ENCODE measurements around the gene COPS9.

Gene COPS9

GRCh38 chr2:240166191-240166590 lies 30.1 kb upstream of the COPS9 start:
- no peak for DNase-seq (ENCODE audit: low read depth in 2 of 2)

- DNase-seq (ENCODE audit: low read depth in 2 of 2) = no peak
Observed at GRCh38 chr2:240165661-240166060, 29.6 kb upstream of the COPS9 start.

GRCh38 chr2:240165034-240165433 lies 28.9 kb upstream of the COPS9 start:
- no peak for DNase-seq (ENCODE audit: low read depth in 2 of 2)

DNA sequence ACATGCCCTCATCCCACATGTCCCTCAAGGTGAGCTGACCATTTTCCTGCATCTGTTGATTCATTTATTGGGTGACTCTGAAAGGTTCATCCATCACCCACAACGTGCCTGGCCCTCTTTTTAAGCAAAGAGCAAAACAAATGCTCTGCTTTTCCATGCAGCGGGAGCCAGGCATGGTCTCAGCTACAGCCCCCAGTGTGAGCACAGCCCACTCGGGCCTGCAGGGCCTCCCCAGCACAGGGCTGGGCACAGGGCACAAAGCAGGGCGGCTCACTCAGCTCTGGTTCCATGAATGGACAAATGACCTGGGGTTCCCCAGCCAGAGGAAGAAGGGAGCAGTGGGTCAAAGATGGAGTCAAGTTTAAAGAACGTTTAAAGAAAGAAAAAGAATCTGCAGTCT lies 28.5 kb upstream of the COPS9 start:
- DNase-seq (ENCODE audit: low read depth in 2 of 2) = no peak

DNA sequence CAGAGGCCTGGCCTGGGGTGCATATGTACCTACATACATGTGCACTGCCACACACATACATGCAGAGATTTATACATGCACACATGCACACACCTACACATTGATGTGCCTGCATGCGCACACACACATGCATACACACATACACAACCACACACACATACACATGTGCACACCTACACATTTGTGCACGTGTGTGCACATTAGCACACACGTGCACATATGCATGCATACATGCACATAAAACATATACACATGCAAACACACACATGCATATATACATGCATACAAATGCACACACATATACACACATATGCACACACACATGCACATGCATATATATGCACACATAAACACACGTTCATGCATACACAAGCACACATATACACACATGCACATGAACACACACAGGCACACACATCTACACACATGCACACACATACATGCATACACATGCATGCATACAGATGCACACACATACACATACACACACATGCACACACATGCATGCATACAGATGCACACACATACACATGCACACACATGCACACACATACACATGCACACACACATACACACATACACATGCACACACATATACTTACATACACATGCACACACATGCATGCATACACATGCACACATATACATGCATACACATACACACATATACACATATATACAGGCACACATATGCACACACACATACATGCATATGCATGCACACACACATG lies 27.9 kb upstream of the COPS9 start:
- DNase-seq (ENCODE audit: low read depth in 2 of 2) = no peak

GRCh38 chr2:240162939-240163714 lies 27.0 kb upstream of the COPS9 start:
- no peak for DNase-seq (ENCODE audit: low read depth in 2 of 2)

DNA sequence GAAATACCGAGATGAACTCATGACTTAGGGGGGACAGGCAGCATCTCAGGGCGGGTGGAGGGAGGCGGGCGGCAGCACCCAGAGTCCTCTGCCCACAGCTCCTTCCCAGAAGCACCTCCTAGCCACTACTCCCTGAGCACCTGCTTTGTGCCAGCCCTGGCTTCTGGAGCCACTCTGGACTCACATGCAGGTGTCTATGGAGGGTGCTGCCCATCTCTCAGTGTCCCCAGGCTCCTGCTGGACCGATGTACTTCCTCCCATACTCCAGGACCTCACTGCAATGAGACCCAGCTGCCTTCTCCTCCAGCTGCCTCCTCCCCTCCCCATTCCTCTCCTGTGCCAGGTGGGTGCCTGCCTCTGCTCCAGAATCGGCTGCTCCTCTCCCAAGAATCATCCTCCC lies 26.4 kb upstream of the COPS9 start:
- DNase-seq (ENCODE audit: low read depth in 2 of 2) = no peak

GRCh38 chr2:240162032-240162431 lies 25.9 kb upstream of the COPS9 start:
- no peak for DNase-seq (ENCODE audit: low read depth in 2 of 2)

- no peak for DNase-seq (ENCODE audit: low read depth in 2 of 2)
Observed at GRCh38 chr2:240161087-240161750, 25.1 kb upstream of the COPS9 start.

GRCh38 chr2:240160291-240161086 lies 24.4 kb upstream of the COPS9 start:
- DNase-seq (ENCODE audit: low read depth in 2 of 2) = no peak

DNA sequence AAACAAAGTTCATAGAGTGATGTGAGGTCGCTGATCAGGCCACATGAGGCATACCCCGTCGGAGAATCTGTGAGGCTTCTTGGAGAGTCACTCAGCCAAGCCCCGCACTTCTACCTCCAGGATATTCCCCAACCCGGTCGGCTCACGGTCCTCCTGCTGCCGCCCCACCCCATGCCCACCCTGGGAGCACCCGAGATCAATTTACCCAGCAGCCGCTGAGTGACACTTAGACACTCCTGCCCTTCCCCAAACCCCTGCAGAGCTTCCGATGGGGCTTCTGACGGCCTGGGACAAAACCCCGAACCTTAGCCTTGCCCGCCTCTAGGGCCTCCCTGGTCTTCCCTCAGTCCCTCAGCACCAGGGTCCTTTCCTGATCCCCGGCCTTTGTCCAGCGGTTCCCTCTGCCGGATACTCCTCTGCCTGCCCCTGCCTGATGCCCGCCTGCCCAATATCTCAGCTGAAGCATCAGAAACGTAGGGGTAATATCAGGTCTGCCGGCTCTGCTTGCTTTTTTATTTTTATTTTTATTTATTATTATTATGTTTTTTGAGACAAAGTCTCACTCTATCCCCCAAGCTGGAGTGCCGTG lies 23.2 kb upstream of the COPS9 start:
- DNase-seq (ENCODE audit: low read depth in 2 of 2) = no peak

DNA sequence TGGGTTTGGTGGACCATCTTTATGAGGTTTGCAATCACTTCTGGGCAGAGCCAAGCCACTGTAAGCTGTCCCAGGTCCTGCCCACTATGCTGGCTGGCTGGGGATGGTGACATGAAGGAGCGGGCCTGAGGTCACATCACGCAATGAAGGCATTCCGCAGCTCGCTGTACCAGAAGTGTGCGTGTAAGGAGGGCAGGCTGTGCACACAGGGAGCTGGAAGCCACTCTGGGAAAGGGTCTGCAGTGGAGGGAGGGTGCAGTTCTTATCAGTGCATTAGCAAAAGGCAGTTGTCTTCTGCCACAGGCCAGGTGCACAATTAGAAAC lies 21.0 kb upstream of the COPS9 start:
- no peak for DNase-seq (ENCODE audit: low read depth in 2 of 2)

DNA sequence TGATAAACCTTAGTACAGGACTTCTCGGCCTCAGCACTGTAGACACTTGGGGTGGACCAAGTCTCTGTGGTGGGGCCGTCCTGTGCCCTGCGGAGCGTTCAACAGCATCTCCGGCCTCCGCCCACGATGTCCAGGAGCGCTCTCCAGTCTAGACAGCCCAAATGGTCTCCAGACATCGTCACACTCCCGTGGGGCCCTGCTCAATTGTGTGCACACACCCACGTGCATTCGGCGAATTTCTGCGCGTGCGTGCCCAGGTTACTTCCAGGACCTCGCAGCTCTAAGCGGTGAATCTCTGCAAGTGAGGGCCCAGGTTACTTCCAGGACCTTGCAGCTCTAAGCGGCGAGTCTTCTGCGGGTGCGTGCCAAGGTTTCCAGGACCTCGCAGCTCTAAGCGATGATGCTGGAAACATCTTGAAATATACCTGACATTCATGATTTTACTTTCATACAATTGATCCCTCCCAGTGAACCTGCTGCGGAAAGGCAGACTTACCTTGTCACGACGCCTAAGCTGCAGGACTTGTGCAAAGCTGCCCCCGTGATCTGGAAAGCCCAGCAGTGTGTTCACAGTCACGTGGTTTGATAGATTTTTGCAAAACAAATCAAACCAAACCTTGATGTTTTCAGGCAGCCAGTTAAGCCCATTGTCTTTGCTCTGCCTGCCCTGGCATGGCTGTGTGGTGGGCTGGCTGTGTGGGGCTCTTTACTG lies 20.5 kb upstream of the COPS9 start:
- no peak for DNase-seq (ENCODE audit: low read depth in 2 of 2)

DNA sequence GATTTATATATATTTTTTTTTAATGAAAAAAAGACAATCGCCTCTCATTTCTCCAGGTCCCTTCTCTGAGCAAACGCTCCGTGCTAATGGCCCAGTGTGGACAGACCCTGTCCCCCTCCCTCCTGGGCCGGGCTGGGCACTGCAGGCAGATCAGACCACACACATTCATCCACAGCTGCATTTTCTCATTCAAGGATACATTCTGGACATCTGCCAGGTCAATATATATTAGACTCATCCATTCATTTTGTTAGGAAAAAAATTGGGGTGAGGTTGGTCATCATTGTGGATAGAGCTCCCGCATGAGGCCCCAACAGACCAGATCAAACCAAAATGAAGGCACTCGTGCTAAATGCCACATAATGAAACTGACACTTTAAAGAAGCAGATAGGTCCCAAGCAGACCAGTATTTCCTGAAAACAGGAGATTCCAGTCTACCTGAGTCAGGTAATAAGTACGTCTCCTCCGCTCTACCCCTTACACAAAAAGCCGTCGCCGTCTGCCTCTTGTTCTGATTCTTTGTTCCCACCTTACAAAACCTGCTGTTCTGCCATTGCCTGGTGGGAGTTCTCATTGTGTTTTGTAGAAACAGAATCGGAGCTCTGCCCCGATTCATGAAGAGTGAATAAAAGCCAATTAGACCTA lies 19.8 kb upstream of the COPS9 start:
- DNase-seq (ENCODE audit: low read depth in 2 of 2) = no peak

DNA sequence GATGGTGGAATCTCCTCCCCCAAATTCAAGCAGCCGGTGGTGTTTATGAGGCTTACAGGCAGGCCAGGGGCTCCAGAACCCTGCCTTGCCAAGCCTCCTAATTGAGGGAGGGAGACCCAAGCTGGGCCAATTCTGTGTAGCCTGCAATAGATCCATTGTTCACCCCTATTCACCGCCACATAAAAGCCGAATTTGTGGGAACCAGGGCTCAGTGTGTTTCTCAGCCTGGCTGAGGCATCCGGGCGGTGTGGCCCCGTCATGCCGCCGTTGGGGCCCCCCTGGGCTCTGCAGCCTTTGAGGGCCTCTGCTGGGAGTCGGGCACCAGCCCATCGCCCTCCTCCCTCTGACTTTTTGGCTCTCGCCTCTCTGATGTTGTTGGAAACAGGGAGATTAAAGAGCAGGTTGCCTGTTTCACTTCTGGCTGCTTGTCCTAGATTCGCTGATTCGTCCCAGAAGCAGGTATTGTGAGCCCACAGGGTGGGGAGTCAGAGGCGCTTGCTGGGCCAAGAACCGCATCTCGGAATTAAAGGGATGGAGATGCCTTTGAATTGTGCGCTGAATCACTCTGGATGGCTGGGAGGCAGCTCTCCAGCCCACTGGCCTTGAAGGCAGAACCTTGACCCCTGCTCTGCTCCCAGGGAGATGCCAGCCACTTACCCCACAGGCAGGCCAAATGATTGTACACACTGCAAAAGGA lies 19.1 kb upstream of the COPS9 start:
- no peak for DNase-seq (ENCODE audit: low read depth in 2 of 2)

- no peak for DNase-seq (ENCODE audit: low read depth in 2 of 2)
Observed at GRCh38 chr2:240154606-240155005, 18.5 kb upstream of the COPS9 start.

DNA sequence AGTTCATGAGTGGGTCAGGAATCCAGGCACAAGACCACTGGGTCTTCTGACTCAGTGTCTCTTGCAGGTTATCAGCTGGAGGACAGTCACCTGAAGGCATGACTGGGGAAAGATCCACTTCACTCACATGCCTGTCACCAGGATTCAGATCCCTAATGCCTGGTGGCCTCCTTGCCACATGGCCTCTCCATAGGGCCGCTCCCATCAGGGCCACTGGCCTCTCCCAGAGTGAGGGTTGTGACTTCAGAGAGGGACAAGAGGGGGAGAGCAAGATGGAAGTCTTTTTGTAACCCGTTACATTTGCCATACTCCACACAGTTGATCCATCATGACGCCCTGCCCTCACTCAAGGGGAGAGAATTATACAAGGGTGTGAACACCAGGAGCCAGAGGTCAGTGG lies 17.3 kb upstream of the COPS9 start:
- no peak for DNase-seq (ENCODE audit: low read depth in 2 of 2)

DNA sequence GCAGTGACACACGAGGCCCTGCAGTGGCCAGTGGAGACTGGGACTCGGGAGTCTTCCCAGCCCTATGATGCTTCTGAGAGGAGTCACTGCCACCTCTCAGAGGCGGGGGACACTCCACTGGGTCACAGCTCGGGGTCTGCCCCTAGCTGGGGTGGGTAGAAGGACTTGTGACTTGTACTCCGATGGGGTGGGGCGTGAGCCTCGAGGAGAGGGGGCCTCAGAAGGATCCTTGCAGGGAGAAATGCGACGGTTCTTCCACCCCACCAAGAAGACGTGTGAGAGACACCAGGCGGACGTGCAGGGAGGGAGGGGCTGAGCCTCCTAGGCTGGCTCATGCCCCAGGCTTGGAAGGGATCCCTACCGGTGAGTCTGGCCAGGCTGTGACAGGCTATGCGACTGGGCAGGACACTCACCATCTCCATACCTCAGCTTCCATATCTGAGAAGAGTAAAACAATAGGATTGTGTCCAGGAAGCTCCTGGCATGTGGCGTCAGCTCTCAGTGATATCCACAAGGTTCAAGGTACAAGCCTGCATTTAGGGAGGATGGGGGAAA lies 15.4 kb upstream of the COPS9 start:
- no peak for DNase-seq (ENCODE audit: low read depth in 2 of 2)

DNA sequence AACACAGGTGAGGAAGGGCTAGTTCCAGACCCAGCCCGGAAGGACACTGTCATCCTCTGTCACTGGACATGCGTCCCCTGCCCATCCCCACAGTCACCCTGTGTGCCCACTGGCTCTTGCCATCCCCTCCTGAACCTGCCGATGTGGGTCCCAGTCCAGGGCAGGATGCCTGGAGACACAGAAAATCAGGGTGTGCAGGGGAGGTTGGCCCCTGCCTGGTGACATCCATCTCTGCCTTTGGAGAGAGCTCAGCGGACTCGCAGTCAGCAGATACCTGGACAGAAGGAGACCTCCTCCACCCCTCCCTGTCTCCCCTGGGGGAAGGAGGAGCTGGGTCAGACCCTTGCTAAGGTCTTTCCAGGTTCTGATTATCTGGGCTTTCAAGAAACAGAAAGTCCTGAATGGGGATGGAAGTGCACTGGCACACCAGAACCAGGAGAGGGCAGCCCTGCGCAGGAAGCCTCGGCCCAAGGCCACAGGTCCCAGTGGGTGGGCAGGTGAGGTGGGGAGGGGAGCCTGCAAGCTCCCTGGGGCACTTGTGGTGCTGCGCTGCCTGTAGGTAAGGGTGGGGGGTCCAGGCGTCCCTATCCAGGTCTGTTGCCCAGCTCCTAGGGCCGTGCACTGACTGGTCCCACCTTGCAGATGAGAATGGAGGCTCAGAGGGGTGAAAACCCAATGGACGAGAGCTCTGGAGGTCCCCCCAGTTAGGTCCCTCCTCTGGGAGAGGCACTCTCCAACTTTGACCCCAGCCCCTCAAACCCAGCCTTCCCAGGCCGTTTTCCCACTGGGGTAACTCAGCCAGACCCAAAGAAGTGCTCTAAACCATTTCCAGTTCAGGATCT lies 14.1 kb upstream of the COPS9 start:
- DNase-seq (ENCODE audit: low read depth in 2 of 2) = no peak
